ENCODE measurements around the gene ANKRD24. TPM values are rescaled to one million over a fixed set of nuclear protein-coding genes. Genes with fewer than 3 reads are reported as not detected.

The ANKRD24 gene
- total and polyA plus RNA-seq, 4 donors: 0.28 to 2.5 (median 1.4) TPM

- no peaks in the 10 kb centered on the region for H3K9me3 ChIP-seq (ENCODE audit: control insufficient read depth in 4 of 4, low read length in 3 of 4)
These were observed 3.1 kb downstream of the ANKRD24 start for GRCh38 chr19:4185413-4186086.

GRCh38 chr19:4186087-4186993 is 3.9 kb downstream of the ANKRD24 start:
- peak; percentile 89 for DNase-seq (ENCODE audit: low spot score)
- H3K36me3 ChIP-seq (ENCODE audit: control insufficient read depth in 4 of 4, insufficient read depth in 3 of 4, low read depth in 1 of 4, low read length in 3 of 4): no peaks in the 10 kb centered on the region
- no peaks in the 10 kb centered on the region for H3K9me3 ChIP-seq (ENCODE audit: control insufficient read depth in 4 of 4, low read length in 3 of 4)
- peak overlapping the region; percentile 45 to 78 for H3K27ac ChIP-seq (ENCODE audit: low read depth in 1 of 2, low read length in 2 of 2)
- peaks cover 3 to 20% (median 14%) of the 10 kb centered on the region in 4 donors for H3K4me1 ChIP-seq (ENCODE audit: control insufficient read depth in 4 of 4, insufficient read depth in 4 of 4, low read length in 3 of 4)
- H3K4me3 ChIP-seq (ENCODE audit: low read depth in 1 of 3, low read length in 3 of 3): no peak overlapping the region
- peak overlapping the region in 1 of 2 donors; percentile 76 for H3K9ac ChIP-seq (ENCODE audit: low read depth in 1 of 2, low read length in 2 of 2)
- no peaks in the 10 kb centered on the region for H3K27me3 ChIP-seq (ENCODE audit: control insufficient read depth in 4 of 4, insufficient read depth in 4 of 4, low read length in 3 of 4)
- 23% methylated on average over 22 of the region's 22 CpGs for WGBS
- peak; percentile 87 for TF ChIP-seq CTCF (IDR thresholded peaks at IDR 0.05; ENCODE audit: low read depth, low read length, missing input control)
- TF ChIP-seq JUND (IDR thresholded peaks at IDR 0.05): no peak
- peak; percentile 82 for TF ChIP-seq MAX (IDR thresholded peaks at IDR 0.05)
- peak; percentile 88 for TF ChIP-seq FOXA1 (IDR thresholded peaks at IDR 0.05)
- peak in 1 of 2 donors; percentile 32 for TF ChIP-seq GABPA (IDR thresholded peaks at IDR 0.05 in 1 of 2, conservative IDR thresholded peaks at IDR 0.05 in 1 of 2)
- peak; percentile 68 for TF ChIP-seq YY1 (IDR thresholded peaks at IDR 0.05)
- TF ChIP-seq RXRA (IDR thresholded peaks at IDR 0.05): peak; percentile 51 to 81
- peak; percentile 11 for TF ChIP-seq HNF4G (IDR thresholded peaks at IDR 0.05)
- TF ChIP-seq FOXA2 (IDR thresholded peaks at IDR 0.05): peak; percentile 65
- peak; percentile 79 to 81 for TF ChIP-seq RAD21 (IDR thresholded peaks at IDR 0.05)
- peak; percentile 27 for TF ChIP-seq TAF1 (conservative IDR thresholded peaks at IDR 0.05)
- peak; percentile 65 for TF ChIP-seq ZBTB33 (IDR thresholded peaks at IDR 0.05)
- TF ChIP-seq HNF4A (conservative IDR thresholded peaks at IDR 0.05): peak; percentile 47 to 75

More at GRCh38 chr19:4185413-4186086, 3.1 kb downstream of the ANKRD24 start:
- peaks cover 11 to 28% (median 22%) of the 10 kb centered on the region in 4 donors for H3K4me1 ChIP-seq (ENCODE audit: control insufficient read depth in 4 of 4, insufficient read depth in 4 of 4, low read length in 3 of 4)
- H3K9ac ChIP-seq (ENCODE audit: low read depth in 1 of 2, low read length in 2 of 2): no peak overlapping the region
- no peak overlapping the region for H3K4me3 ChIP-seq (ENCODE audit: low read depth in 1 of 3, low read length in 3 of 3)
- no peak overlapping the region for H3K27ac ChIP-seq (ENCODE audit: low read depth in 1 of 2, low read length in 2 of 2)
- DNase-seq (ENCODE audit: low spot score): no peak
- H3K36me3 ChIP-seq (ENCODE audit: control insufficient read depth in 4 of 4, insufficient read depth in 3 of 4, low read depth in 1 of 4, low read length in 3 of 4): no peaks in the 10 kb centered on the region
- H3K27me3 ChIP-seq (ENCODE audit: control insufficient read depth in 4 of 4, insufficient read depth in 4 of 4, low read length in 3 of 4): no peaks in the 10 kb centered on the region
- WGBS: 78% methylated on average over 9 of the region's 9 CpGs
- TF ChIP-seq HNF4A (conservative IDR thresholded peaks at IDR 0.05) (no peak), FOXA2 (IDR thresholded peaks at IDR 0.05) (no peak), FOXA1 (IDR thresholded peaks at IDR 0.05) (no peak), SP1 (IDR thresholded peaks at IDR 0.05) (no peak), RAD21 (IDR thresholded peaks at IDR 0.05) (no peak), JUND (IDR thresholded peaks at IDR 0.05) (no peak), RXRA (IDR thresholded peaks at IDR 0.05) (no peak), ATF3 (IDR thresholded peaks at IDR 0.05) (no peak), MAX (IDR thresholded peaks at IDR 0.05) (no peak), GABPA (IDR thresholded peaks at IDR 0.05 in 1 of 2, conservative IDR thresholded peaks at IDR 0.05 in 1 of 2) (no peak), CTCF (IDR thresholded peaks at IDR 0.05; ENCODE audit: low read depth, low read length, missing input control) (no peak)

Data from liver (tissue), 9 donors.